LHCN-M2 (cell line): ENCODE measurements around the gene PRKCH. TPM values are rescaled to one million over a fixed set of nuclear protein-coding genes. Genes with fewer than 3 reads are reported as not detected.

ENCODE experiments used
- DNase-seq: peaks from one replicate; pipeline ENCODE4 v3.0.0-alpha.2; 2012; ENCODE audit warnings: low read depth
- total RNA-seq: library from RNA; depleted of rRNA; stranded (reverse); fragments of >200 nt; gene quantifications from 2 replicates; pipeline ENCODE4 v1.2.3, GENCODE V29; 2014

The PRKCH gene
- total RNA-seq, 1 experiment from 2014 or later: 13.8 TPM

GRCh38 chr14:61486930-61487495 is 165.6 kb downstream of the PRKCH start:
- no peak for DNase-seq

DNA sequence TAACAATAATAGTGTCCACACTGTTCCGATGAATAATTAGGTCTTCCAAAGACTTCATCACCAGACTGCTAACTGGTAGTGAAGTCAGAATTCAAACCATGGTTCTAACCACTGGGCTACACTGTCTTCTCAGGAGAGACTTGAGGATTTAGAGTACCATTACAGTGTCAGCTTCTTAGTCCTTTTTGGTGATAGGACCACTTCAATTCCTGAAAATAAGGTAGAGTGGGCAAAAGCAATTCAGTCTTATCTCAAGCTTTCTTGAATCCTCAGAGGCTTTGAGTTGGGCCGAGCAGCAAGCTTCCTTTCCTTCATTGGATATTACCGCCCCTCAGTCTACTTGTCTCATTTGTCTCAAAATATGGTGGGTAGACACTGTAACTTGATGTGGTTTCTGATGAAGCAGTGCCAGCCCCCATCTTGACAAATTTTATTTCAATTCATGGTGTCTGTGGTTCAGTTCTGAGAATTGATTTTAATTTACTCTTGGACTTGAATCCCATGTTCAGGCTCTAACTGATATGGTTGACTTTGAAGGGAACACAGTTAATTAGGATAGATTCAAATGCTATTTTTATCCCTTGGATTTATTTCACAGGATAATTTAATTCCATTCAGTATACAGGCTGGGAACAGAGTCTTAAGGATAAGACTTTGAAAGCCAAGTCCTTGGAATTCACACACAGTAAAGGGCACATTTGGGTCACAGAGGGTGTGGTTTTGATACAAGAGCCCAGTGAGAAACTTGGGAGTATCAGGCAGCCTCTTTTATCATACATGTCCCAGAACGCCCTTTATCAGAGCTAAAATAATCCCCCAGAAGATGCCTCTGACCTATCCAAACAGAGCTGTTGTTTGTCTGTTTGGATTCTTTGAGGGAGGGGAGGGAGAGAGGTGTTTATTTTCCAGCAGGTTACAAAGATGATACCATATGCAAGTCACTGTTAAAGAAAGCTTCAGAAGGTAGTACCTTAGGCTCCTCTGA is 167.3 kb downstream of the PRKCH start:
- no peak for DNase-seq

DNA sequence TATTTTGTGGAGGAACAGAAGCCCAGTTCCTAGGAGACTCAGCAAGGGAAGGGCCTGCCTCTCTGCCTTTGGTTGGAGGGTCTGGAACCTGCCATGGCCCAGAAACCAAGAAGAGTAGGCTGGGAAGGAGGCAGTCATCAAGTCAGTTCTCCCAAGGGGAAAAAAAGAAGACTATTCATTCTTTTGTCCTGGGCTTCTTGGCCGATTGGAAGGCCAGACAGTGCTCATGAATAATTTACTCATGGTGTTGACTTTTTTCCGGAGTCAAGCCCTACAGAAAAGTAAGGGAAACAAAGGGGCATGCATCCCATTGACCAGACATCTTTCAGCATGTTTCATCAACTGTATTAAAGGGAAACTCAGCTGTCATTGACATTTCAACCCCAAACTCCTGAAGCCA is 168.1 kb downstream of the PRKCH start:
- DNase-seq: no peak

- peak; percentile 46 for DNase-seq
Measured at GRCh38 chr14:61489932-61490331, 168.6 kb downstream of the PRKCH start.

- no peak for DNase-seq
Measured at GRCh38 chr14:61491224-61491623, 169.8 kb downstream of the PRKCH start.

DNA sequence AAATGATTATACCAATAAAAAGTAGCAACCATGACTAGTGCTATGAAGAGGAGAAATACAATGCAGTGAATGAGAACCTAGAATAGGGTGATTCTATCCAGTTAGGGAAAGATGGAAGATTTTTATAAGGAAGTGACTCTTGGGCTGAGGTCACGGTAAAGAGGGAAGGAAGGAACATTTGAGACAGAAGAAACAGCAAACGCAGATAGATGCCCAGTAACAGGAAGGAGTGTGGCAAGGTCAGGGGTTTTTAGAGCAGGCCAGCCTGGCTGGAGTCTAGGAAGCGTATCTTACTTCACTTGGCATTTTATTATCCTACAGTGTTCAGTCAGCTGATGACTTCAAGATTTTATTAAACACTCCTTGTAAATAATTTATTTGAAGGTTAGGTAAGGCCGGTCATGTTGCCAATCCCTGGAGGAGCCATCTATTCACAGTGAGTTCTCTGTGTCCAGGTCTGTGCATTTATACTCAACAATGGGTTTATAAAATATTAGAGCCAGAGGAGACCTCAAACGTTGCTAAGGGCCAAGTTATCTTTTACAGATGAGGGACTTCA is 170.6 kb downstream of the PRKCH start:
- DNase-seq: no peak

- no peak for DNase-seq
Measured at GRCh38 chr14:61492474-61492873, 171.1 kb downstream of the PRKCH start.

- peak; percentile 85 for DNase-seq
Measured at GRCh38 chr14:61493239-61493638, 171.9 kb downstream of the PRKCH start.

DNA sequence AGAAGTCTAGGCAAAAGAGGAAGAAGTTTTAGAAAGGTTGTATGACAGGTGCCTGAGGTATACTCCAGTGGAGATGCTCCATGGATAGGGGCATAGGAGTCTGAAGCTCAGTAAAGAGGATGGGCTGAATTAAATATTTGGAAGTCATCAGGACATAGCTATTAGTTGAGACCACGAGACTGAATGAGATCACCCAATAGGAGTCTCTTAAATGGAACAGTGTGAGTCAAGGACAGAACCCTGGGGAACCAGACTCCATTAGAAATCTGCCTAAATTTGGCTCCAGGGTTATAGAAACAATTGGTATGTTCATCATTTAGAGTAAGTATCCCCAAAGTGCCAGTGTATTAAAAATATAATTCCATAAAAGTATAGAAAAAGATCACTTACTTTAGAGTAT is 172.6 kb downstream of the PRKCH start:
- no peak for DNase-seq

DNA sequence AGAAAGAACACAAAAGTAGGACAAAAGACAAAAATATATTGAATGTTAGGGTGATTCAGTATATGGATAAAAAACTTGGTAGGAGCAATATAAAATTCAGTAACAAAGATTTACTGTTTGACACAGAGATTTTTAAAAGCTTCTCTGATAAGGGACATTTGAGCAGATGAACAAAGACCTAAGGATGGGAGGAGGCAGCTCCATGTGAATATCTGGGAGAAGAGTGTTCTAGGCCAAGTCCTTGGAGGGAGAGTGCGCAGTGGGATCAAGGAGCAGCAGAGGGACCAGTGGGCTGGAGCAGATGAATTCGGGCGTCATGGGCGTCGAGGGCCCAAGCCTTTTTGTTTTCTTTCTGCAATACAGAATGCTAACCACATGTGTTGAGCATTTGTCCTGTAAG is 174.4 kb downstream of the PRKCH start:
- DNase-seq: no peak

DNA sequence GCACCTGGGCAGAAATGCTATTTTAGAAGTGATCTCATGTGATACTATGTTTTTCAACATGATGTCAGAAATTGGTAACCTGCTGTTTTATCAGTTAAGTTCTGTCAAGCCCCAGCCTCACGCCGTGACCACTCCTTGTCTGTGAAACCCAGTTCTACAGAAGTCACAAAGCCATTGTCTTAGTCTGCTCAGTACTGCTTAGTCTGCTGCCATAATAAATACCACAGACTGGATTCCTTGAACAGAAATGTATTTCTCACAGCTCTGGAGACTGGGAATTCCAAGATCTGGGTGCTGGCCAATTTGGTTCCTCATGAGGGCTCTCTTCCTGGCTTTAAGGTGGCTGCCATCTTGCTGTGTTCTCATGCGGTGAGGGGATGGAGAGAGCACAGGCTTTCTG is 176.9 kb downstream of the PRKCH start:
- DNase-seq: no peak

- DNase-seq: peak; percentile 69
Measured at GRCh38 chr14:61498811-61499210, 177.4 kb downstream of the PRKCH start.

DNA sequence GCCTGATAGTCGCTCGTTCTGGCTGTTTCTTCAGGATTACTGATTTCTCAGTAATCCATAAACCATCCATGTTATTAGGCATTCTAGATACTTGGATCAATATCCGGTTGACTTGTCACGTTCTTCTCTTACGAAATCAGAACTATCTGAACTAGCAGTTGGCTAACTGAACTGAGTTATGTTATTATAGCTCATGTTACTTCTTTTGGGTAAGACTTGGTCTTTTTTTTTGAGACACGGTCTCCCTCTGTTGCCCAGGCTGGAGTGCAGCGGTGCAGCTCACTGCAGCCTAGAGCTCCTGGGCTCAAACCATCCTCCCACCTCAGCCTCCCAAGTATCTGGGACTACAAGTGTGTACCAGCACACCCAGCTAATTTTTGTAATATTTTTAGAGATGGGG is 178.6 kb downstream of the PRKCH start:
- no peak for DNase-seq

GRCh38 chr14:61501714-61502458 is 180.5 kb downstream of the PRKCH start:
- DNase-seq: no peak

- DNase-seq: no peak
Measured at GRCh38 chr14:61502459-61503093, 181.2 kb downstream of the PRKCH start.

GRCh38 chr14:61503167-61503801 is 181.9 kb downstream of the PRKCH start:
- peak; percentile 63 for DNase-seq

GRCh38 chr14:61504901-61505300 is 183.5 kb downstream of the PRKCH start:
- DNase-seq: no peak

- DNase-seq: no peak
Measured at GRCh38 chr14:61505815-61506809, 184.7 kb downstream of the PRKCH start.

DNA sequence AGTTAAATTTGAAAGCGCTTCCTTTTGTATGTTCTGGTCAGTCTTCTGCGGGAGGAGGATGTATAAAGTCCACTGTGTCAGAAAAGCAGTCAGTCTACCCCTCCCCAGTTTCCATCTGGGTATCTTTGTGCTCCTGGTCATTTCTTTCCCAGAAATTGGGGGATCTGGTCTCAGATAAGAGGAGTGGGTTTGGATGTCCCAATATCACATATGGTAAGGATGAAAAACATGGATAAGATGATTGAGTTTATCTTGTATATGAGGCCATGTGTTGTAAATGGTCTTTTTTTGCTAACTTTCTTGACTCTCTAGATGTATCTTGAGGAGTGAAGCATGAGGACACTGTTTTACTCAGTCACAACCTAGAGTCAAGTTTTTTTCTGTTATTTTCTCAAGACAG is 187.1 kb downstream of the PRKCH start:
- DNase-seq: no peak
